Naive thymus-derived CD4-positive, alpha-beta T cell (primary cell): ENCODE measurements around the gene MYBPC3. TPM values are rescaled to one million over a fixed set of nuclear protein-coding genes. Genes with fewer than 3 reads are reported as not detected.

Experiments
- ATAC-seq: fragments of 150-1000 bp; cut with Tn5 transposase; 2 replicates; pipeline ENCODE4 v1.10.0; 2021; ENCODE audit warnings: mild to moderate bottlenecking, moderate library complexity
- CTCF ChIA-PET: fragments of 350-600 bp; sonication (Branson Sonifier 250); formaldehyde crosslinking; loops from one replicate; lab custom pipeline; 2021; ENCODE audit warnings: antibody characterized with exemption; lab: Charles Lee
- POLR2A ChIA-PET: fragments of 350-600 bp; sonication (Branson Sonifier 250); formaldehyde crosslinking; loops from one replicate; lab custom pipeline; 2021; ENCODE audit warnings: antibody characterized with exemption, inconsistent platforms; lab: Charles Lee
- DNase-seq, 9 donors: peaks; one replicate each; pipeline versions ENCODE4 v3.0.0 to v3.0.0-alpha.2; 2020 to 2022; ENCODE audit warnings: mixed read lengths in 1 of 9
- H3K27ac ChIP-seq: one replicate; pipeline ENCODE4 v1.7.0; 2013; ENCODE audit warnings: mild to moderate bottlenecking, low read depth, low read length, moderate library complexity
- H3K27me3 ChIP-seq, 2 donors: one replicate each; pipeline ENCODE4 v1.7.0; 2013; ENCODE audit warnings: low read length in 2 of 2, mild to moderate bottlenecking in 2 of 2, moderate library complexity in 2 of 2; ENCODE audit not compliant: control insufficient read depth in 2 of 2, insufficient read depth in 2 of 2
- H3K36me3 ChIP-seq, 3 experiments: 1 replicate in 2 of 3; 2 replicates in 1 of 3; pipeline ENCODE4 v1.7.0; 2013; ENCODE audit warnings: low read length in 3 of 3, mild to moderate bottlenecking in 3 of 3, moderate library complexity in 1 of 3; ENCODE audit not compliant: insufficient read depth in 3 of 3, control insufficient read depth in 2 of 3
- H3K4me1 ChIP-seq, 2 donors: one replicate each; pipeline ENCODE4 v1.7.0; 2013; ENCODE audit warnings: low read length in 2 of 2, mild to moderate bottlenecking in 2 of 2, moderate library complexity in 1 of 2; ENCODE audit not compliant: control insufficient read depth in 2 of 2, insufficient read depth in 2 of 2
- H3K4me3 ChIP-seq: 2 replicates; pipeline ENCODE4 v1.7.0; 2013; ENCODE audit warnings: mild to moderate bottlenecking, low read length
- H3K9me3 ChIP-seq, 3 experiments: 1 replicate in 2 of 3; 2 replicates in 1 of 3; pipeline ENCODE4 v1.7.0; 2013; ENCODE audit warnings: low read length in 3 of 3; ENCODE audit not compliant: control insufficient read depth in 2 of 3
- H3K27ac Mint-ChIP-seq, 9 donors: one replicate each; pipeline ENCODE4 v1.8.0; 2020 to 2022; ENCODE audit warnings: mixed read lengths in 9 of 9, mild to moderate bottlenecking in 8 of 9, moderate library complexity in 5 of 9, inconsistent platforms in 2 of 9
- H3K27me3 Mint-ChIP-seq, 5 donors: one replicate each; pipeline ENCODE4 v1.8.0; 2021 to 2022; ENCODE audit warnings: mixed read lengths in 5 of 5, mild to moderate bottlenecking in 1 of 5
- H3K36me3 Mint-ChIP-seq, 5 donors: one replicate each; pipeline ENCODE4 v1.8.0; 2020 to 2022; ENCODE audit warnings: mixed read lengths in 5 of 5, mild to moderate bottlenecking in 3 of 5, inconsistent platforms in 1 of 5
- H3K4me1 Mint-ChIP-seq, 7 donors: one replicate each; pipeline ENCODE4 v1.8.0; 2020 to 2022; ENCODE audit warnings: mixed read lengths in 7 of 7, mild to moderate bottlenecking in 3 of 7, inconsistent platforms in 1 of 7
- H3K4me3 Mint-ChIP-seq, 10 donors: one replicate each; pipeline ENCODE4 v1.8.0; 2020 to 2022; ENCODE audit warnings: mild to moderate bottlenecking in 10 of 10, mixed read lengths in 10 of 10, moderate library complexity in 6 of 10, inconsistent platforms in 2 of 10
- H3K9me3 Mint-ChIP-seq, 11 donors: one replicate each; pipeline ENCODE4 v1.8.0; 2020 to 2022; ENCODE audit warnings: mixed read lengths in 11 of 11, mild to moderate bottlenecking in 4 of 11, inconsistent platforms in 1 of 11, moderate library complexity in 1 of 11
- intact Hi-C, 2 donors: fragments of 100-400 bp; cut with micrococcal nuclease; formaldehyde crosslinking; loops; one replicate each; pipeline ENCODE4 v1.15.1; 2023
- microRNA-seq: library from miRNA; unstranded; fragments of <30 nt; microRNA quantifications from one replicate; pipeline ENCODE4 v1.2.0, GENCODE V29; 2022; ENCODE audit warnings: borderline microRNAs expressed
- polyA plus RNA-seq, 2 donors: library from polyadenylated mRNA; unstranded; fragments of 300-500 nt; fragmentation: Illumina TruSeq; gene quantifications; one replicate each; pipeline ENCODE4 v1.2.3, GENCODE V29; 2021
- total RNA-seq, 6 experiments: library from RNA in 5 of 6; stranded (reverse) in 5 of 6; gene quantifications; 1 replicate in 5 of 6; 2 replicates in 1 of 6; pipeline ENCODE4 v1.2.3 and lab custom pipeline; 2021 to 2026

MYBPC3 gene
- total and polyA plus RNA-seq, 7 experiments from 2014 or later = 0.16 to 0.86 TPM; not detected in 5

GRCh38 chr11:47288066-47288465 is 64.4 kb downstream of the MYBPC3 start:
- Mint-ChIP-seq H3K27me3 (no peaks in the 10 kb centered on the region), H3K27ac (peak overlapping the region in 1 of 9 donors; percentile 12), H3K9me3 (no peaks in the 10 kb centered on the region), H3K36me3 (peaks cover 33 to 71% (median 48%) of the 10 kb centered on the region in 5 donors), H3K4me3 (no peak overlapping the region), H3K4me1 (peaks cover 0 to 3% (median 0%) of the 10 kb centered on the region in 7 donors)
- DNase-seq = no peak
- Histone ChIP-seq H3K4me1 (no peaks in the 10 kb centered on the region), H3K9me3 (no peaks in the 10 kb centered on the region), H3K27ac (no peak overlapping the region), H3K4me3 (no peak overlapping the region), H3K36me3 (peaks cover 40 to 93% (median 53%) of the 10 kb centered on the region in 3 experiments), H3K27me3 (no peaks in the 10 kb centered on the region)
- intact Hi-C loops = no loop called here
- ATAC-seq = no peak
- ChIA-PET POLR2A (no interaction called here), CTCF (no interaction called here)

GRCh38 chr11:47285969-47286770 is 66.3 kb downstream of the MYBPC3 start:
- Mint-ChIP-seq H3K4me3 (no peak overlapping the region), H3K27ac (peak overlapping the region in 2 of 9 donors; percentile 22 to 43), H3K27me3 (no peaks in the 10 kb centered on the region), H3K9me3 (peaks cover 0 to 2% (median 0%) of the 10 kb centered on the region in 11 donors), H3K36me3 (peaks cover 32 to 66% (median 49%) of the 10 kb centered on the region in 5 donors), H3K4me1 (peaks cover 0 to 5% (median 0%) of the 10 kb centered on the region in 7 donors)
- no peak for ATAC-seq
- no peak for DNase-seq
- POLR2A ChIA-PET = interaction anchor here (0.5 to 1.3 kb wide), 2 partner anchors 27 to 1046 kb away, joined by 3 read pairs; no protein-coding TSS in a partner anchor
- CTCF ChIA-PET = interaction anchor here (0.5 kb wide), 1 partner anchor 66 kb away, joined by 3 read pairs; no protein-coding TSS in a partner anchor
- peaks cover 50 to 91% (median 60%) of the 10 kb centered on the region in 3 experiments for H3K36me3 ChIP-seq
- no peak overlapping the region for H3K4me3 ChIP-seq
- H3K9me3 ChIP-seq = no peaks in the 10 kb centered on the region
- intact Hi-C loops = no loop called here
- no peak overlapping the region for H3K27ac ChIP-seq
- no peaks in the 10 kb centered on the region for H3K4me1 ChIP-seq
- no peaks in the 10 kb centered on the region for H3K27me3 ChIP-seq

- H3K27ac ChIP-seq = no peak overlapping the region
- ATAC-seq (no peak), DNase-seq (no peak)
- peak overlapping the region in 1 of 9 donors; percentile 32 for H3K27ac Mint-ChIP-seq
- peaks cover 0 to 2% (median 0%) of the 10 kb centered on the region in 11 donors for H3K9me3 Mint-ChIP-seq
- intact Hi-C loops = loop anchor here in 1 of 2 donors (5.0 kb wide), 1 partner anchor 212 kb away; no protein-coding TSS in a partner anchor
- POLR2A ChIA-PET = no interaction called here
- H3K9me3 ChIP-seq = no peaks in the 10 kb centered on the region
- H3K4me1 ChIP-seq = no peaks in the 10 kb centered on the region
- H3K27me3 Mint-ChIP-seq = no peaks in the 10 kb centered on the region
- peaks cover 46 to 89% (median 49%) of the 10 kb centered on the region in 3 experiments for H3K36me3 ChIP-seq
- H3K4me3 ChIP-seq = no peak overlapping the region
- H3K27me3 ChIP-seq = no peaks in the 10 kb centered on the region
- CTCF ChIA-PET = interaction anchor here (0.6 kb wide), 1 partner anchor 547 kb away, joined by 3 read pairs; no protein-coding TSS in a partner anchor
- H3K4me1 Mint-ChIP-seq = peaks cover 0 to 5% (median 2%) of the 10 kb centered on the region in 7 donors
- no peak overlapping the region for H3K4me3 Mint-ChIP-seq
- peaks cover 22 to 56% (median 36%) of the 10 kb centered on the region in 5 donors for H3K36me3 Mint-ChIP-seq
Observed at GRCh38 chr11:47284151-47284550, 68.4 kb downstream of the MYBPC3 start.

- ChIA-PET CTCF (no interaction called here), POLR2A (no interaction called here)
- Mint-ChIP-seq H3K27me3 (no peaks in the 10 kb centered on the region), H3K9me3 (peaks cover 0 to 2% (median 0%) of the 10 kb centered on the region in 11 donors), H3K27ac (peak overlapping the region in 3 of 9 donors; percentile 0 to 67 (median 37)), H3K4me3 (no peak overlapping the region), H3K36me3 (peaks cover 19 to 49% (median 33%) of the 10 kb centered on the region in 5 donors), H3K4me1 (peaks cover 0 to 5% (median 2%) of the 10 kb centered on the region in 7 donors)
- no peaks in the 10 kb centered on the region for H3K27me3 ChIP-seq
- no peaks in the 10 kb centered on the region for H3K4me1 ChIP-seq
- H3K4me3 ChIP-seq = no peak overlapping the region
- H3K27ac ChIP-seq = no peak overlapping the region
- H3K36me3 ChIP-seq = peaks cover 54 to 90% (median 64%) of the 10 kb centered on the region in 3 experiments
- DNase-seq (no peak), ATAC-seq (no peak)
- no peaks in the 10 kb centered on the region for H3K9me3 ChIP-seq
- intact Hi-C loops = loop anchor here in 1 of 2 donors (5.0 kb wide), 1 partner anchor 210 kb away; no protein-coding TSS in a partner anchor
Observed at GRCh38 chr11:47282462-47282861, 70.0 kb downstream of the MYBPC3 start.

Small RNA genes within 50 kb of the gene (microRNA-seq; reads per million reads assigned to microRNA genes)
- gene MIR4487 = not detected

Other genes starting within 250 kb of the MYBPC3 start
- gene ARFGAP2, start 175.8 kb downstream of the MYBPC3 start, total RNA-seq = 100 to 1,000 TPM; 107 to 220 (median 155) TPM
- 100 to 1,000 TPM; 117 to 121 TPM for gene ARFGAP2, start 175.8 kb downstream of the MYBPC3 start, polyA plus RNA-seq
- gene PACSIN3, start 166.3 kb downstream of the MYBPC3 start, total RNA-seq = 1 to 10 TPM in 1 of 5 experiments, under 1 TPM in 1, not detected in 3; 0.34 to 4.3 TPM
- under 1 TPM in 1 of 2 donors, not detected in 1; 0.82 TPM for gene PACSIN3, start 166.3 kb downstream of the MYBPC3 start, polyA plus RNA-seq
- 100 to 1,000 TPM in 2 of 5 experiments, 10 to 100 TPM in 3; 65.4 to 135 (median 93.4) TPM for gene DDB2, start 137.7 kb downstream of the MYBPC3 start, total RNA-seq
- gene DDB2, start 137.7 kb downstream of the MYBPC3 start, polyA plus RNA-seq = 10 to 100 TPM; 32.9 to 35.4 TPM
- gene ACP2, start 103.9 kb downstream of the MYBPC3 start, total RNA-seq = 10 to 100 TPM; 17.6 to 38.1 (median 24.3) TPM
- 10 to 100 TPM in 1 of 2 donors, 1 to 10 TPM in 1; 7.1 to 17.7 TPM for gene ACP2, start 103.9 kb downstream of the MYBPC3 start, polyA plus RNA-seq
- gene NR1H3, start 94.7 kb downstream of the MYBPC3 start, total RNA-seq = 10 to 100 TPM in 3 of 5 experiments, 1 to 10 TPM in 2; 3.7 to 19.4 (median 10.6) TPM
- gene NR1H3, start 94.7 kb downstream of the MYBPC3 start, polyA plus RNA-seq = 1 to 10 TPM; 5.2 to 8.3 TPM
- gene MADD, start 82.6 kb downstream of the MYBPC3 start, total RNA-seq = 100 to 1,000 TPM in 4 of 5 experiments, 10 to 100 TPM in 1; 99.9 to 150 (median 128) TPM
- gene MADD, start 82.6 kb downstream of the MYBPC3 start, polyA plus RNA-seq = 10 to 100 TPM; 18.7 to 37.3 TPM
- 100 to 1,000 TPM in 1 of 5 experiments, 10 to 100 TPM in 1, 1 to 10 TPM in 2, not detected in 1; 5.0 to 247 (median 17.8) TPM for gene SPI1, start 25.8 kb upstream of the MYBPC3 start, total RNA-seq
- gene SPI1, start 25.8 kb upstream of the MYBPC3 start, polyA plus RNA-seq = under 1 TPM in 1 of 2 donors, not detected in 1; 0.27 TPM
- 10 to 100 TPM; 29.9 to 60.4 (median 45.1) TPM for gene SLC39A13, start 55.9 kb upstream of the MYBPC3 start, total RNA-seq
- gene SLC39A13, start 55.9 kb upstream of the MYBPC3 start, polyA plus RNA-seq = 10 to 100 TPM; 21.4 to 40.7 TPM
- gene PSMC3, start 73.7 kb upstream of the MYBPC3 start, total RNA-seq = 100 to 1,000 TPM in 1 of 5 experiments, 10 to 100 TPM in 4; 42.2 to 149 (median 51.3) TPM
- gene PSMC3, start 73.7 kb upstream of the MYBPC3 start, polyA plus RNA-seq = 100 to 1,000 TPM; 106 to 128 TPM
- gene RAPSN, start 96.4 kb upstream of the MYBPC3 start, total RNA-seq = 1 to 10 TPM in 4 of 5 experiments, under 1 TPM in 1; 0.99 to 1.7 (median 1.4) TPM
- gene RAPSN, start 96.4 kb upstream of the MYBPC3 start, polyA plus RNA-seq = not detected
- gene CELF1, start 200.4 kb upstream of the MYBPC3 start, total RNA-seq = 100 to 1,000 TPM; 107 to 148 (median 129) TPM
- gene CELF1, start 200.4 kb upstream of the MYBPC3 start, polyA plus RNA-seq = 10 to 100 TPM; 41.1 to 76.4 TPM
- gene PTPMT1, start 212.9 kb upstream of the MYBPC3 start, total RNA-seq = 10 to 100 TPM; 20.5 to 32.9 (median 22.7) TPM
- gene PTPMT1, start 212.9 kb upstream of the MYBPC3 start, polyA plus RNA-seq = 10 to 100 TPM; 67.3 to 72.9 TPM
- gene KBTBD4, start 226.3 kb upstream of the MYBPC3 start, total RNA-seq = 10 to 100 TPM; 15.0 to 26.5 (median 20.9) TPM
- 10 to 100 TPM; 43.8 to 47.2 TPM for gene KBTBD4, start 226.3 kb upstream of the MYBPC3 start, polyA plus RNA-seq
- 100 to 1,000 TPM in 2 of 5 experiments, 10 to 100 TPM in 3; 68.6 to 116 (median 85.2) TPM for gene NDUFS3, start 226.4 kb upstream of the MYBPC3 start, total RNA-seq
- gene NDUFS3, start 226.4 kb upstream of the MYBPC3 start, polyA plus RNA-seq = 100 to 1,000 TPM; 114 to 115 TPM
- 1 to 10 TPM in 1 of 5 experiments, under 1 TPM in 3, not detected in 1; 0.21 to 1.0 (median 0.30) TPM for gene FAM180B, start 234.0 kb upstream of the MYBPC3 start, total RNA-seq
- not detected for gene FAM180B, start 234.0 kb upstream of the MYBPC3 start, polyA plus RNA-seq
- gene C1QTNF4, start 241.7 kb upstream of the MYBPC3 start, total RNA-seq = 1 to 10 TPM in 3 of 5 experiments, under 1 TPM in 2; 0.36 to 2.3 (median 1.0) TPM
- gene C1QTNF4, start 241.7 kb upstream of the MYBPC3 start, polyA plus RNA-seq = not detected